ENCODE results near the gene APBB3. TPM values are rescaled to one million over a fixed set of nuclear protein-coding genes. Genes with fewer than 3 reads are reported as not detected.
A peak's percentile ranks its signal among the peaks of the same experiment; 100 is the strongest.

The APBB3 gene
- total RNA-seq, 1 experiment from 2014 or later = 9.2 TPM

DNA sequence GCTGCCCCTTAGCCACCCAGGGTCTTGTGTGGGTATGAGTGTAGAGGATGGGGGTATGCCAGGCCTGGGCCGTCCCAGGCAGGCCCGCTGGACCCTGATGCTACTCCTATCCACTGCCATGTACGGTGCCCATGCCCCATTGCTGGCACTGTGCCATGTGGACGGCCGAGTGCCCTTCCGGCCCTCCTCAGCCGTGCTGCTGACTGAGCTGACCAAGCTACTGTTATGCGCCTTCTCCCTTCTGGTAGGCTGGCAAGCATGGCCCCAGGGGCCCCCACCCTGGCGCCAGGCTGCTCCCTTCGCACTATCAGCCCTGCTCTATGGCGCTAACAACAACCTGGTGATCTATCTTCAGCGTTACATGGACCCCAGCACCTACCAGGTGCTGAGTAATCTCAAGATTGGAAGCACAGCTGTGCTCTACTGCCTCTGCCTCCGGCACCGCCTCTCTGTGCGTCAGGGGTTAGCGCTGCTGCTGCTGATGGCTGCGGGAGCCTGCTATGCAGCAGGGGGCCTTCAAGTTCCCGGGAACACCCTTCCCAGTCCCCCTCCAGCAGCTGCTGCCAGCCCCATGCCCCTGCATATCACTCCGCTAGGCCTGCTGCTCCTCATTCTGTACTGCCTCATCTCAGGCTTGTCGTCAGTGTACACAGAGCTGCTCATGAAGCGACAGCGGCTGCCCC is 2.9 kb upstream of the APBB3 start:
- no peak for DNase-seq
- no peak overlapping the region for H3K4me3 ChIP-seq (ENCODE audit: insufficient read depth, low read depth, low read length)
- no peaks in the 10 kb centered on the region for H3K27me3 ChIP-seq (ENCODE audit: control insufficient read depth, insufficient read depth, low read length)
- peaks cover 7% of the 10 kb centered on the region for H3K36me3 ChIP-seq (replicated peaks; ENCODE audit: control insufficient read depth, insufficient read depth, low read length)

DNA sequence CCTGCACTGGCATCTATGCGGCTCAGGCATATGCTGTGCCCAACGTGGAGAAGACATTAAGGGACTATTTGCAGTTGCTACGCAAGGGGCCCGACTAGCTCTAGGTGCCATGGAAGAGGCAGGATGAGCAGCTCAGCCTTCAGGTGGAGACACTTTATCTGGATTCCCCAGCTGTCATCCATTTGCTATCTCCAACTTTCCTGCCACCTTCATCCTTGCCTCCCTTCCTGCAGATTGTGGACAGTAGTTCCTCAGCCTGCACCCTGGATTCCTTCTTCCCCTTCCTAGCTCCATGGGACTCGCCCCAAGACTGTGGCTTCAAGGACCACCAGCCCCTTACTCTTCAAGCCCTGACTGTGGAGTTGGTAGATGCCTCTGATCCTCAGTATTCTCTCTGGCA is 2.3 kb upstream of the APBB3 start:
- no peak for DNase-seq
- Histone ChIP-seq H3K27me3 (ENCODE audit: control insufficient read depth, insufficient read depth, low read length) (no peaks in the 10 kb centered on the region), H3K4me3 (ENCODE audit: insufficient read depth, low read depth, low read length) (no peak overlapping the region), H3K36me3 (replicated peaks; ENCODE audit: control insufficient read depth, insufficient read depth, low read length) (peaks cover 7% of the 10 kb centered on the region)

DNA sequence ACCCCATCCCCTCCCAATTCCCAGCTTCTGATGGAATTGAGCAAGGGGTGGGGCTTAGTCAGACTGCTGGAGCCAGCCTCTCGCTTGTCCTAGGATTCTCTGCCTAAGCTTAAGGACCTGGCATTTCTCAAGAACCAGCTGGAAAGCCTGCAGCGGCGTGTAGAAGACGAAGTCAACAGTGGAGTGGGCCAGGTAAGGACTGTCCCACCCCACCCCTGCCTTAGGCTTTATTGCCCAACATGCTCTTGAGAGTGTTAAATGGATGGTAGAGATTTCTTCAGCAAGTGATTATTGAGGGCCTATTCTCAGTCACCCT is 1.3 kb upstream of the APBB3 start:
- no peak overlapping the region for H3K4me3 ChIP-seq (ENCODE audit: insufficient read depth, low read depth, low read length)
- peaks cover 7% of the 10 kb centered on the region for H3K36me3 ChIP-seq (replicated peaks; ENCODE audit: control insufficient read depth, insufficient read depth, low read length)
- H3K27me3 ChIP-seq (ENCODE audit: control insufficient read depth, insufficient read depth, low read length) = no peaks in the 10 kb centered on the region
- no peak for DNase-seq

DNA sequence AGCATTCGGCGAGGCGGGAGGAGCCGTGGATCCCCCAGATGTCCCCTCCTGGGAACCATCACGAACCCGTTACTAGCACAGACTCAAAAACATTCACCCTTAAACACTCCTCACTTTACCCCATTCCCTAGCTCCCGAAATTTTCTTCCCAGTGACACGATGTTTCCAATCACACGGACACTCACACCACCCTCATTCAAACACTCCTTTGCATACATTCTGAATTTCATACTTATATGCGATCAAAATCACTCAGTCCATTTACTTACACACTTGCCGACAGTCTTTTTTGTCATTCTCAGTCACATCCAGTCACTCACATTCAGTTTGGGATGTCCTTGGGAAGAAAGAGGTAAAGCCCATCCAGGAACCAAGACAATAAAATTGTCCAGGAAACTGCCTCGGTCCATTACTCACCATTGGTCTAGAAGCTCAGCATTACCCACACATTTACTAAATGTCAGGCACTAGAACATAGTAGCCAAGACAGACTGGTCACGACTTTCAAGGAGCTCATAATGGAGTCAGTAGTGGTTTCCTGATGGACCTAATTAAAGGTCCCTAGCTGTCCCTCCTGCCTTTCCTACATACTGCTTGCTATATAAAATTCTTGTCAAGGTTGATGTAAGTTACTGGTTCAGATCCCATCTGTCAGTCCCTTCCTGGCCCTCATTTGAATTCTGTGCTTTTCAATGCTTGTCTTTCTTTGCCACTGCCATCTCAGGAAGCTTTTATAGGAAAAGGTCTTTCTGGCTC is 804 bp upstream of the APBB3 start:
- DNase-seq = no peak
- peak overlapping the region; percentile 79 for H3K4me3 ChIP-seq (ENCODE audit: insufficient read depth, low read depth, low read length)
- H3K27me3 ChIP-seq (ENCODE audit: control insufficient read depth, insufficient read depth, low read length) = no peaks in the 10 kb centered on the region
- H3K36me3 ChIP-seq (replicated peaks; ENCODE audit: control insufficient read depth, insufficient read depth, low read length) = peaks cover 7% of the 10 kb centered on the region

DNA sequence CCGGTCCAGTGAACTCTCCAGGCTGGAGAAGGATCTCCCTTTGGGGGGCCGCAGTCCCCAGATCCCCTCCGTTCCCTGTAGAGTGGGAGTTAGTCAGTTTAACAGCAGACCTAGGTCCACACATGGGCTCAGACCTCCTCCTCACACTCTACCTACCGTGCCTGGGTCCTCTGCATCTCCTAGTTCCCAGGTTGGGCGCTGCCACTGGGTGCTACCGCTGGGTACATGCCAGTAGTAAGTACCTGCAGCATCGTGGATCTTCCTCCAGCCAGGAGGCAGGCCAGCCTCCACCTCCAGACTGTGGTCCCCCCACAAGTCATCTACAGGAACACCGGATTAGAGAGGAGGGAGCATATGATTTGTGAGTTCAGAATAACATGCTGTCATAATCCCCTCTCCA is 802 bp downstream of the APBB3 start:
- DNase-seq = no peak
- peaks cover 8% of the 10 kb centered on the region for H3K36me3 ChIP-seq (replicated peaks; ENCODE audit: control insufficient read depth, insufficient read depth, low read length)
- H3K4me3 ChIP-seq (ENCODE audit: insufficient read depth, low read depth, low read length) = peak overlapping the region; percentile 79
- H3K27me3 ChIP-seq (ENCODE audit: control insufficient read depth, insufficient read depth, low read length) = no peaks in the 10 kb centered on the region

DNA sequence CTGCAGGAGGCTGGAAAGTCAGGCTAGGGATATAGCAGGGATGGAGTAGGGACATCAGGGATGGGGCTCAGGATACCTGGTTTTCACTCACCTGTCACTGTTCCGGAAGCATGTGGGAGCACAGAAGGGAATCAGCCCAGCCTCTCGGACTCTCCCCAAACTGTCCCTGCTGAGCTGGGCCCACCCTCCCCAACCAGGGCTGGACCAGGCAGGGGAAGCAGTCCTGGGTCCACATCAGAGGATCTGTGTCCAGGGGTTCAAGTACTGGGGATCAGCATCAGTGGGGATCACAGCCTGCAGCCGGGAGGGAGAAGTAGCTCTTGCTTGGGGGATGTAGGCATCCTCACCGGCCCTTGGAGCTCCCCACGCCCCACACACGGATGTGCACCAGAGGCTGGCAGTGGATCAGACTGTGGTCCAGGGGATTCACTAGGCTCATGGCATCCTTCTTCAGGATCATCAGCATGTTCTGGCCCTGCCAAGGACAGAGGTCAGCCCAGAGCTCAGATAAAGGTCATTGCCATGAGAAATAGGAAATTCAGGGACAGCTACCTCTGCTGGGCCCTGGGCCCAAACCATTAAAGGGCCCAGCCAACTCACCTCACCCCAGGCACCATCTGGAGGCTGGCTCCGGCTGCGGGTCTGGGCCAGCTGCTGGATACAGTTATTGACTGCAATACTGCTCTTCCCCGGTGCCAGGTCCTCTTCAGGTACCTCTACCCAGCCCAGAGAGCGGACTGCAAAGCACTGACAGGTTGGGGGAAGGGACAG is 2.5 kb downstream of the APBB3 start:
- Histone ChIP-seq H3K4me3 (ENCODE audit: insufficient read depth, low read depth, low read length) (no peak overlapping the region), H3K36me3 (replicated peaks; ENCODE audit: control insufficient read depth, insufficient read depth, low read length) (peaks cover 7% of the 10 kb centered on the region), H3K27me3 (ENCODE audit: control insufficient read depth, insufficient read depth, low read length) (no peaks in the 10 kb centered on the region)
- DNase-seq = peak; percentile 10

DNA sequence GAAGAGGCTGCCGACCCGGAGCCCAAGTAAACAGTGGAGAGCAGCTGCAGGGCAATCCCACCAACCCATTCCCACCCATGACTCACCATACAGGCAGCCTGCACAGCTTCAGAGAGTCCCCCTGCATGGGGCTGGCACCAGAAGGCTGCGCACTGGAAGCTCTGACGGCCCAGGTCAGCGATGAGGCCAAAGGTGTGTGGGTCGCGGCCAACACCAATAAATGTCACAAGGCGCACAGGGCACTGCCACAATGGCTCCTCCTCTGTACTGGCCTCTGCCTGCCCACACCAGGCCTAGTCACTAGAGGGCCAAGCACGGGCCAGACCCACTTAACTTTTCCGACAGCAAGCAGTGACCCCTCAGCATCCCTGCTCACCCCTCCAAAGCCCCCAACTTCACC is 4.2 kb downstream of the APBB3 start:
- no peak for DNase-seq
- Histone ChIP-seq H3K27me3 (ENCODE audit: control insufficient read depth, insufficient read depth, low read length) (no peaks in the 10 kb centered on the region), H3K36me3 (replicated peaks; ENCODE audit: control insufficient read depth, insufficient read depth, low read length) (peaks cover 1% of the 10 kb centered on the region), H3K4me3 (ENCODE audit: insufficient read depth, low read depth, low read length) (no peak overlapping the region)

DNA sequence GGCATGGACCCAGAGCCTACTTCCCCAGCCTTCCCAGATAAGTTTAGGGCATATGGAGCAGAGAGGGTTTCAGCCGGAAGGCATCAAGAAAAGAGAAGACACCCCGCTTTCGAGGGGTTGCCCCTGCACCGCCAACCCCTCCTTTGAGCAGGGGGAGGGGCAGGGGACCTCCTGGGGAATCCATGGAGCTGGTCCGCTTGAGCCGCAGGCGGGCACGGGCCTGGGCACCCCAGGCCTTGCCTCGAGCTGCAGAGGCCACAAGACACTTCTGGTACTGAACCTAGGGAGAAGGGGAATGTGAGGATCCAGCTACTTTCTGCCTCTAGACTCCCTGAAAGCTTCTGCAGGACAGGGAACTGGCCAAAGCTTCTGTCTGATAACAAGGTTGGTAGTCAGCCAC is 5.9 kb downstream of the APBB3 start:
- Histone ChIP-seq H3K36me3 (replicated peaks; ENCODE audit: control insufficient read depth, insufficient read depth, low read length) (peaks cover 4% of the 10 kb centered on the region), H3K27me3 (ENCODE audit: control insufficient read depth, insufficient read depth, low read length) (no peaks in the 10 kb centered on the region), H3K4me3 (ENCODE audit: insufficient read depth, low read depth, low read length) (no peak overlapping the region)
- peak; percentile 49 for DNase-seq

DNA sequence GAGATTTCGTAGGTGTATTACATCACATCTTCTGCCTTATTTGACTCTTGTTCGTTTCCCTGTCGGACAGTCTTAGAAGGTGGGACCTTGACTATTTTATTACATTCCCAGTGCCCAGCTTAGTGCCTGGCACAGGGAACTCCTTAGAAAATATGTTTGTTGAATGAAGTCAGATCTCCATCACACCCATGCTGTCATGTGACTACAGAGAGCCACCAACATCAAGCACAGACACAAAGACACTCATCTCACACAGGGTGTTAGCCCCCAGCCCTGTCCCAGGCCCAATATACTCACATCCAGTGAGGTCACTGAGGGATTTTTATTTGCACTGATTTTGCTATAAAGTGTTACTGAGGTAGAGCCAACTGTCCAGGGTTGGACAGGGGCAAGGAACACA is 6.4 kb downstream of the APBB3 start:
- peak overlapping the region; percentile 82; the same call in 1 of the 2 replicates for H3K4me3 ChIP-seq (ENCODE audit: insufficient read depth, low read depth, low read length)
- DNase-seq = no peak
- no peaks in the 10 kb centered on the region for H3K27me3 ChIP-seq (ENCODE audit: control insufficient read depth, insufficient read depth, low read length)
- H3K36me3 ChIP-seq (replicated peaks; ENCODE audit: control insufficient read depth, insufficient read depth, low read length) = peaks cover 6% of the 10 kb centered on the region

DNA sequence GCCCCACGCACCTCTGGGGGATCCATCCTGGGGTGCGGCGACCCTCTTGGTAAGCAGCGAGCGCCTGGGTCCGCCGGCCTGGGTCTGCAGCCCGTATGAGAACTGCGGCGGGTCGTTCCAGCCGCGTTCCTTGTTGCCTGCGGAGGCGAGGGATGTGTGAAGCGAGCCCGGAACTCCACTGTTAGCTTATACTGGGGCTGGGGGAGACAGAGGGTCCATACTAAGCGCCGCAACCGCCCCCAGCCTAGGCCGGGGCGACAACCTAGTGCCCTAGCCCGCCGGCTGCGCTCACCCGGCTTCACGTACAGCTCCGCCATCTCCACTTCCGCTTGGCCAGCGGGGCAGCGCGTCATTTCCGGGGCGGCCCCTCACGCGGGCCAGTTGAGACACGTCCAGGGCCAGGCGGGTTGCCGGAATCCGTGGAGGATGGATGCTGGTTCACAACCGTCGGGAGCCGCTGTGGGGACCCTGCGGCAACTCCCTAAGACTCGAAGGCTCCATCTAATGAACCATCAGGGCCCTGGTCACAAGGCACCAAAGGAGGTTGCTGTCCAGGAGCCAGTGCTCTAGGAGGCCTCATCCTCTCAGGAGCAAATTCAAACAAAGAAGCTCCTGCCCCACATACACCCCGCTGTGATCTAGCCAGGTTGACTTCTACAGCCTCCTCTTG is 7.1 kb downstream of the APBB3 start, which contains the start of gene SRA1:
SRA1 (minus strand) TSS at position 338 of the 670 bp plus-strand sequence; CDS start at position 317, 21 bp downstream.
- Histone ChIP-seq H3K36me3 (replicated peaks; ENCODE audit: control insufficient read depth, insufficient read depth, low read length) (peaks cover 6% of the 10 kb centered on the region), H3K27me3 (ENCODE audit: control insufficient read depth, insufficient read depth, low read length) (no peaks in the 10 kb centered on the region), H3K4me3 (ENCODE audit: insufficient read depth, low read depth, low read length) (peak within 1 kb of the TSS; percentile 82)
- peak; percentile 97 for DNase-seq

DNA sequence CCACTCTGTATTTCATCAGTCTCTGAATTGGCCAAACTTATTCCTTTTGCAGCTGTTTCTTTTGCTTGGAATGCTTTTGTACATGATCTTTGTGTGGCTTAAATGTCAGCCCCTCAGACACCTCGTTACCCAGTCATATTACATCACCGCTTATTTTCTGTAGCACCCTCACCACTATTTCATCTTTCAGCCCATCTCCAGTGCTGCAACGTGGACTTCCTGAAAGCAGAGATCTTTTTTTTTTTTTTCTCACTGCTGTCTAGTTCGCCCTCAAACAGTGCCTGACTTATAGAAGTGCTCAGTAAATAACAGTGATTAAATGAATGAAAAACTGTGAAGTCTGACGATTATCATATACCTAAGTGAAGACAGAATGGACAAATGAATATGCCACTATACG is 8.0 kb downstream of the APBB3 start:
- H3K27me3 ChIP-seq (ENCODE audit: control insufficient read depth, insufficient read depth, low read length) = no peaks in the 10 kb centered on the region
- no peak for DNase-seq
- peak overlapping the region; percentile 82 for H3K4me3 ChIP-seq (ENCODE audit: insufficient read depth, low read depth, low read length)
- peaks cover 11% of the 10 kb centered on the region for H3K36me3 ChIP-seq (replicated peaks; ENCODE audit: control insufficient read depth, insufficient read depth, low read length)

DNA sequence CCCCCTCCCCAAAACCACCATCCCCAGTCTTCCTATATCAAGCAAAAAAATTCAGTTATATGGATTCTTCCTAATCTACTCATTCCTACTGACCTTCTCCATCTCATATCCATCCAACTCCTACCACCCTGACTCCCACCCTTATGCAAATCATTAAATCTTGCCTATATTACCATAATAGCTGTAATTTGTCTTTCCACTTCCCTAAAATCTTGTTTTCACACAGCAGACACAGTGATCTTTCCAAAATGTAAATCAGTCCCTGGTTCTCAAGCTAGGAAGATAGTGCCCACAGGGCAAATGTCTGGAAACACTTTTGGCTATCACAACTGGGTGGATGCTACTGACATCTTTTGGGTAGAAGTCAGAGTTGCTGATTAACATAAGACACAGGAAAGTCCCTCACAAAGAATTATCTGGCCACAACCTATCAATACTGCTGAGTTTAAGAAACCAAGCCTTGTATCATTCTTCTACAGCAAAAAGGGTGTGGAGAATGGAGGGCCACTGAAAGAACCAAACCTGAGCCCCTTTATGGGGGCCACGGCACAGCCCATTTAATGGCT is 8.6 kb downstream of the APBB3 start:
- DNase-seq = no peak
- peak overlapping the region; percentile 82 for H3K4me3 ChIP-seq (ENCODE audit: insufficient read depth, low read depth, low read length)
- no peaks in the 10 kb centered on the region for H3K27me3 ChIP-seq (ENCODE audit: control insufficient read depth, insufficient read depth, low read length)
- H3K36me3 ChIP-seq (replicated peaks; ENCODE audit: control insufficient read depth, insufficient read depth, low read length) = peaks cover 17% of the 10 kb centered on the region

DNA sequence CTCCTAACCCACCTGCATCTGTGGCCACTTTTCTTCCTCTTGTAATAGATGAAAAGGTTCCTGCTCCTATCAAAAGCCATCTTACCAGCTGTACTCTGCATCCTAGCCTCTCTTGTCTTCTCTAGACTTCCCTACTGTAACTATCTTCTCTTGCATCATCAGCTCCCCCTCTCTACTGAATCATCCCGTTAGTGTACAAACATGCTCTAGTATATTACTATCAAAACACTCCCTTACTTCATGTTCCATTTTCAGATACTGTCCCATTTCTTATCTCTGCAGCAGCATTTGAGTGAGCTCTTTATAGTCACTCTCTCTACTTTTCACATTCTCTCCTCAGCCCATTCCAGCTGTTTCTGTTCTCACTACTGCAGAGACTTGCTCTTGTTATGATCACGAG is 9.9 kb downstream of the APBB3 start:
- Histone ChIP-seq H3K27me3 (ENCODE audit: control insufficient read depth, insufficient read depth, low read length) (no peaks in the 10 kb centered on the region), H3K4me3 (ENCODE audit: insufficient read depth, low read depth, low read length) (no peak overlapping the region), H3K36me3 (replicated peaks; ENCODE audit: control insufficient read depth, insufficient read depth, low read length) (peaks cover 26% of the 10 kb centered on the region)
- DNase-seq = no peak

DNA sequence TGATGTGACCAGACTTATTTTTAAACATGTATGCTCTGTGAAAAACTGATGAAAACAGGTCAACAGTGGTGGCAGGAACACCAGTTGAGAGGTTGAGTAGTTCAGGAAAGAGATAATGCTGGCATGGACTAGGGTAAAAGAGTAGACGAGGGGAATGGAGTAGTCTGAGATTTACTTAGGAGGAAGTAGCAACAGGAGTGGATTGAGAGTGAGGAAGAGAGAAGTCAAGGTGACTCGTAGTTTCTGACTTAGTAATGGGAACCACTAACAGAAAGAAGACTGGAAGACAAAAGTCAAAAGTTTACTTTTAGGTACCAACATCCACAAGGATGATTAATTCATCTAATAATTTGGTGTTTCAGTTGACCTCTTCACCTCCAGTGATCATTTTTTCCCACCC is 10.7 kb downstream of the APBB3 start:
- no peak for DNase-seq
- no peak overlapping the region for H3K4me3 ChIP-seq (ENCODE audit: insufficient read depth, low read depth, low read length)
- H3K27me3 ChIP-seq (ENCODE audit: control insufficient read depth, insufficient read depth, low read length) = no peaks in the 10 kb centered on the region
- H3K36me3 ChIP-seq (replicated peaks; ENCODE audit: control insufficient read depth, insufficient read depth, low read length) = peaks cover 26% of the 10 kb centered on the region
